NCI-H146 treated with DMSO at 0.1 percent for 48 hours (cell line): ENCODE results near the gene AGBL3.

Experiments used
- DNase-seq: peaks from one replicate; lab custom pipeline; 2025; ENCODE audit not compliant: unreplicated experiment; lab: John Stamatoyannopoulos, UW

AGBL3 gene

DNA sequence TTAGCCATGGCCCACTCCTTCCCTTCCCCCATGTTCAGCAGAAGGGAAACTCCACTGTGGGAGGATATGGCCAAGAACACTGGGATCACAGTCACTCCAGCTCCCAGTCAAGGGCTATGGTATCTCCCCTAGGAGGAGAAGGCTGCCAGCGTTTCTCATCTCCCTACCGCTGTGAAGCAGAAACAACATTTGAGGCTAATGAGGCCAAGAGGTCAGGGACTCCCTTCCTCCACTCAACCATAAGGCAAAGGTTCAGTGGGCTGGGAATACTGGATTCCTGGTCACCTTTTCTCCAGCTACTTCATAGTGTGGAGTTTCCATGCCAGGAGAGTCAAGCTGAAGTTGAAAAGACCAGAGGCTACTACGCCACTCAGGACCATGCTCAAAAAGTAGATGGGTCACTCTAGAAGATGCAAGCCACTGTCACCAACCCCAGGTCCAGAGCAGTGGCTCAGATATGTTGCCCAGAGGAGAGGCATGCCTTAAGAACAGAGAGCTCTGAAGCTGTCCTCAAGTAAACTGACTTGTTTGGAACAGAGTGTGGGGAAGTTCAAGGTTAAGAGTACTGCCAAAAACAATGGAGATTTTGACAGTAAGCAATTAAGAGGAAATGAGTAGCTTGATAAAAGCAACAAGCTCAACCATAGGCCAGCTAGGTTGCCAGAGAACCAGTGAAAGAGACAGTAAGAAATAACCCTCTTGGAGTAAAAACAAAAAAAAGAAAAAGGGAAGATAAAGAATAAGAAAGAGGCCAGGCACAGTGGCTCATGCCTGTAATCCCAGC lies 157.8 kb downstream of the AGBL3 start:
- no peak for DNase-seq

GRCh38 chr7:135147341-135147898 lies 161.1 kb downstream of the AGBL3 start:
- DNase-seq, result no peak

- DNase-seq, result no peak
These were observed 161.8 kb downstream of the AGBL3 start, which contains the start of gene TMEM140 for GRCh38 chr7:135147899-135148721. Gene TMEM140, plus strand, starts transcription at chr7:135148072. Its CDS starts 16,370 bp downstream, at chr7:135164442.

DNA sequence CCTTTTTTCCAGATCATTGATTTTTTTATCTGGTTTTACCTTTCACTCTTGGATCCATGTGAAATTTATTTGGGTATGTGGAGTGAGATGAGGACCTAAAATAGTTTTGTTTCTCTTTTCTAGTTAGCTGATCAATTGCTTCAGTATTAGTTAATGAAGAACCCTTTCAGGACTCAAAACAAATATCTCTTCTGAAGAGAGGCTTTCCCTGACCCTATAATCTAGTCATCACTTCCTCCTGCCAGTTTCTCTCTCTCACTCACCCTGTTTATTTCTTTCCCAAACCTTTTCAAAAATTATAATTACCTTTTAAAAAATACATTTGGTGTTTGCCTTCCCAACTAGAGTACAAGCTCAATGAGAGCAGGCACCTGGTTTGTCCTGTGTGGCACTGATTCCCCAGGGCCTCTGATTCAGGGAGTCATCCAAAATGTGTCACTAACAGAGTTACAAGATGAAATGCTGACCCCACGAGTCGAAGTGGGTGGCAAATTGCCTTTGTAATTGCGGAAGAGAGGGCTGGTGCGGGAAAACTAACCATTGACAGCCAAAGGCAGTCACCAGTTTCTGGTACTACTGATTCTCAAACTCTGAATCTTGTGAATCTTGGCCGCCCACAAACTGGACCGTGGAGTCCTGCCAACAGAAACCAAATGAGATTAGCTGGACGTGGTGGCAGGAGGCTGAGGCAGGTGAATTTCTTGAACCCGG lies 163.9 kb downstream of the AGBL3 start:
- DNase-seq, result no peak

- no peak for DNase-seq
These were observed 164.8 kb downstream of the AGBL3 start for GRCh38 chr7:135151132-135151531.

DNA sequence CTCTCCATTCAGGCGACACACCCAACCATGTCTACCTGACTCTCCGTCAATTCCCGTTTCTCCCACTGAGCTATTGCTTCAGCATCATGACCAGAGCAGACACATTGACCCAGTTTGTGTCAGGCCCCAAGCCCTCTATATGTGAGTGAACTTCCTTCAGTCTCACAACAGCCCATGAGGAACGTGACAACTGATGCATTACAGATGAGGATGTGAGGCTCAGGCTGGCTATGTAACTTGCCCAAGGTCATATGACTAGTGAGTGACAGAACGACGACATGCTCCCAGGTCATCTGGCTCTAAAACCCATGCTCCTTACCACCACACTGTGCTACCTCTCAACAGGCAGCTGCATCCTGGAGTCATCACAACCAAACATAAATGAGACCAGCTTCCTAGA lies 165.2 kb downstream of the AGBL3 start:
- no peak for DNase-seq

DNA sequence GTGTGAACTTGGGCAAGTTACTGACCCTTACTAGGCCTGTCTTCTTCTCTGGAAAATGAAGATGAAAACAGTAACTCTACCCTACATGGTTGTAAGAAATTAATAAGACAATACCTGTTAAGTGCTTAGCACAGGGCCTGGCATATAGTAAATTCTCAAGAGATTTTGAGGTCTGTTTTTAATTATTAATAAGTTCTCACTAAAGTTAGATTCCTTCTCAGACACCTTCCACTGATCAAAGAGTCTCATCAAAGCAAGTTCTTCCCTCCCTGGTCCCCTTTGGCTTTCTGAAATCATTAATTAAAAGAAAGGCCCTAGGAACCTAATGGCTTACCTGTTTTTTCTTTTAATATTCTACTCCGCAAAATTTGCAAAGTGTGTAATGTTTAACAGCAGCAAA lies 166.1 kb downstream of the AGBL3 start:
- DNase-seq, result no peak

DNA sequence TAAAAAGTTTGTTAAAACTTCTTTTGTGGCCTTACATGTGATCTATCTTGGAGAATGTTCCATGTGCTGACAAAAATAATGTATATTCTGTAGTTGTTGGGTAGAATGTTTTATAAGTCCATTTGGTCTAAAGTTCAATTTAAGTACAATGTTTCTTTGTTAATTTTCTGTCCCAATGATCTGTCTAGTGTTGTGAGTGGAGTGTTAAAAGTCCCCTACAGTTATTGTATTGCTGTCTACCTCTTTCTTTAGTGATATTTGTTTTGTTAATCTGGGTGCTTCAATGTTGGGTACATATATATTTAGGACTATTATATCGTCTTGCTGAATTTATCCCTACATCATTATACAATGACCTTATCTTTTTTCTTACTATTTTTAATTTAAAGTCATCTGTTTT lies 168.4 kb downstream of the AGBL3 start:
- DNase-seq, result no peak

- DNase-seq, result no peak
These were observed 170.0 kb downstream of the AGBL3 start for GRCh38 chr7:135156290-135156689.

DNA sequence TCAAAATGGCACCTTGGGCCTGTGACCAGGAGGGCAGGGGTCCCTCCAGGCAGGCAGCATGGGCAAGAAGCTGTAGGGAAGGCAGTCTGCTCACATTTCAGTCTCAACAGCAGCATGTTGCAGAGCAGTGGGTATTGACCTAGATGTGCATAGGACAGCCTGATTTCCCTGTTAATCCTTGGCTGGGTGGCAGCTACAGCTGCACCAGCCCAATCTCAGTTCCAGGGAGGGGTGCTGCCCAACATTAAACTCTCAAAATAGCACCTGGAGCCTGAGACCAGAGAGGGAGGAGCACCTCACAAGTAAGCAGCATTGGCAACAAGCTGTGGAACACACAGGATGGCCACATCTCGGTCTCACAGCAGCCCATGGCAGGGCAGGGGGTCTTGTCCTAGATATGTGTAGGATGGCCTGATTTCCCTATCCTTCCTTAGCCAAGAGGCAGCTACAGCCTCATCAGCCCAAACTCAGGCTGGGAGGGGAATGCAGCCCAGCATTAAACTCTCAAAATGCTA lies 171.9 kb downstream of the AGBL3 start:
- no peak for DNase-seq

GRCh38 chr7:135158874-135159273 lies 172.6 kb downstream of the AGBL3 start:
- no peak for DNase-seq

- no peak for DNase-seq
These were observed 173.2 kb downstream of the AGBL3 start for GRCh38 chr7:135159359-135160085.

DNA sequence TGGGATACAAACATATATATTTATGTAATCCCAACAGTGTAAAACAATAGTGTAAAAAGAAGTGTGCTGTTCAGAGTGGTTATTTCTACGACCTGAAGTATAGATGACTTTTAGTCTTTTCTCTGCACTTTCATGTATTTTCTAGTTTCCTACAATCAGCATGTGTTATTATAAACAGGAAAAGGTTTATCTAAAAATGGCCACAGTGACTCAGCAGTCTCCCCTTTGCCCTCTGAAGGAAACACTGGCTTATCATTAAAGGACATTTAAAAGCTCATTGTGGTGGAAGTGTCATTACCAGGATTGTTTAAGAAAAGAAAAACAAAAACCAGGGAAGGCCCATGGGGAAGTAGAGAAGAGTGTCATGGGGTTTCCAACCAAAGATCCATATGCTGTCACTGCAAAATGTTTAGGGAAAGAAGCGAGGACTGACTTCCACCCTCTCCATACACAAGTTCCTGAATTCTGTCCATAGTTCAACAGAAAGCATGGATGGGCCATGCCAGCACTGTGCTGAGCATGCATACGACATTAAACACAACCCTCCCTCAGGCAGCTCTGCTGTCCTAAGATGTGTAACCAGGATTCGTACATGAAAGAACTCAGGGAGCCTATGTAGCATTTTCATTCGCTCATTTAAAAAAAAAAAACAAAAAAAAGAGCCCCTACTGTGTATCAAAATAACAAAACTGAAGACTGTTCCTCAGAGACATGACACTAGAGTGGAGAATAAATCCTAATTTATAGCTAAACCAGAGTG lies 174.0 kb downstream of the AGBL3 start:
- DNase-seq, result no peak

DNA sequence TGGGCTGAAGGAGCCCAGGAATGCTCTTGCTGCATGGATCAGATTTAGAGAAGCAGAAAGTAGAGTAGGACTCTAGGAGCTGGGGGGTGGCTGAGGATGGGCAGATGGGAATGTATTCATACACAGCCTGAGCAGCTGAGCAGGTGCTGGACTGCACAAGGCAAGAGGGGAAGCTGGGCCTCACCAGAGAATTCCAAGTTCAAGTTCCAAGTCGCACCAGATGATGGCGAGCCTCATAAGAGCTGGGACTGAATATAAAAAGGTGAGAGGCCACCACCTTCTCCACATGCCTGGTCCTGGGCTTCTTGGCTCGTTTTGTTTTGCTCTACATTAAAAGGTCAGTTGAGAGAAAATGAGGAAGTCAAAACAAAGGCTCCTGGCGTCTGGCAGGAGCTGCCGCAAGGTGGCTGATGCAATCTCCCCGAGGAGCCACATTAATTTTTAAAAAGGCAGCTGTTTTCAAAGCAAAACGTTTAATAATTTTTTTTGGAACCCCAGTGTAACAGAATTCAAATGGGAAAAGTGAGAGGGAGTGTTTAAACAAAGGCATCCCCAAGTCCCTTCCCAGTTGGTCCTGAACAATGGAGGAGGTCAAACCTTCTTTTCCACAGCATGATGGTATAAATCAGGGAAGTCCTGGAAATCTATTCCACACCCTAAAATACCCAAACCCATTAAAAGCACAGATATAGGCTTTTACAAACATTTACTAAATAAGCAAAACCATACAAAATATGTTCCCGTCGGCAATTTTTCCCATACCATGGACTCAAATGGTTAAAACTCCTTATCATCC lies 174.7 kb downstream of the AGBL3 start:
- DNase-seq, result no peak

DNA sequence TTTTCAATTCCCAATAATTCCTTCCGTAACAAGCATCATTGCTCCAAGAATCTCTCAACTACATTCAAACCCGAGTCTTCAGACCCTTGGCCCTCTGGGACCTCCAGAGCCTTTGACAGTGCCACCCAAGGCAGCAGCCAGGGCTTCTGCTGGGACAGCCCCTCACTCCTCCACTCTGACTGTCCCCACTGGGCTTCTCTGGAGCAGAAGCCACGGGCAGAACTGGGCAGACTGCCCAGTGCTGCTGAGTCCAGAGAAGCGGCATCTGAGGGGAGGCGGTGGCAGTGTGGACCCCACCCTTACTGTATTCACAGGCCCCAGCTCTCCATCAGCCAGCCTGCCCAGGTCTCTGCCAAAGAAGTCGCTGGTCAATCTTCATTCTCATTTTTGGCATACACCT lies 175.4 kb downstream of the AGBL3 start:
- DNase-seq, result no peak

DNA sequence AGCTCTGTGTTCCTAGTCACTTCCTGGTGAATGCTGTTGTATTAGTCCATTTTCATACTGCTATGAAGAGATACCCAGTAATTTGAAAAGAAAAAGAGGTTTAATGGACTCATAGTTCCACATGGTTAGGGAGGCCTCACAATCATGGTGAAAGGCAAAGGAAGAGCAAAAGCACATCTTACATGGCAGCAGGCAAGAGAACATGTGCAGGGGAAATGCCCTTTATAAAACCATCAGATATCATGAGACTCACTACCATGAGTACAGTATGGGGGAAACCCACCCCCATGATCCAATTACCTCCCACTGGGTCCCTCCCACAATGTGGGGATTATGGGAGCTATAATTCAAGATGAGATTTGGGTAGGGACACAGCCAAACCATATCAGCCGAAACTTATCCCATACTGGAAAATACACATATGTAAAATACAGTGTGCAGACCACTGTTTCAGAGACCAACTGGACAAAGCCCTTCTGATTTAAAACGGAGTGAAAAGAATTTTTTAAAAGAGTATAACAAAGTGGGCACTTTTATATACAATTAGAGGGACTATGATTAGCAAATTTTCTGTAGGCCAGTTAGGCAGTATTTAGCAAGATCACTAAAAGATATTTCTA lies 176.2 kb downstream of the AGBL3 start:
- DNase-seq, result no peak

DNA sequence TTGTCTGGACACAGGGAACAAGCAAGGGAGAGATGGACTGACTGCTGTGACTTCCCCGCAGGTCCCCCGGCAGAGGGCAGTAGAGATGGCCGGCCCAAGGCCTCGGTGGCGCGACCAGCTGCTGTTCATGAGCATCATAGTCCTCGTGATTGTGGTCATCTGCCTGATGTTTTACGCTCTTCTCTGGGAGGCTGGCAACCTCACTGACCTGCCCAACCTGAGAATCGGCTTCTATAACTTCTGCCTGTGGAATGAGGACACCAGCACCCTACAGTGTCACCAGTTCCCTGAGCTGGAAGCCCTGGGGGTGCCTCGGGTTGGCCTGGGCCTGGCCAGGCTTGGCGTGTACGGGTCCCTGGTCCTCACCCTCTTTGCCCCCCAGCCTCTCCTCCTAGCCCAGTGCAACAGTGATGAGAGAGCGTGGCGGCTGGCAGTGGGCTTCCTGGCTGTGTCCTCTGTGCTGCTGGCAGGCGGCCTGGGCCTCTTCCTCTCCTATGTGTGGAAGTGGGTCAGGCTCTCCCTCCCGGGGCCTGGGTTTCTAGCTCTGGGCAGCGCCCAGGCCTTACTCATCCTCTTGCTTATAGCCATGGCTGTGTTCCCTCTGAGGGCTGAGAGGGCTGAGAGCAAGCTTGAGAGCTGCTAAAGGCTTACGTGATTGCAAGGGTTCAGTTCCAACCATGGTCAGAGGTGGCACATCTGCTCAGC lies 178.2 kb downstream of the AGBL3 start:
- DNase-seq, result no peak

DNA sequence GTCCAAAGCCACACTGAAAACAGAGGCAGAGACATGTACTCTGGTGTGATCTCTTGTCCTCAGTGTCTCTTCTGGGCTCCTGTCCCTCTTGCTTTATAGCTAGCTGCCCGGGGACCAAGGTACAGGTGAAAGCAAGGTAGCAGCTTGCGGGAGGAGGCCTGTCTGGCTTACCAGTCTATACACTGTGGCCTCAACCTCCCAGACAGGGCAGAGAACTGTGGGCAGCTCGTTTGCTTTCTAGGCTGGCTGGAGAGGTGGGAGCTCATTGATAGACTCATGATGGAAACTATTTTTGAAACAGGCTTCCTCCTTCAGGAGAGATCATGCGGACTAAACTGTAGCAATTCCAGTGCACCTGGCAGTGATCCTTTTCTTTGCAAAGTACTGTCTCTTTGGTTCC lies 179.6 kb downstream of the AGBL3 start:
- DNase-seq, result no peak
